HCT116 (cell line): ENCODE data around the gene OR4D2. TPM values are rescaled to one million over a fixed set of nuclear protein-coding genes. Genes with fewer than 3 reads are reported as not detected.

ENCODE experiments used
- ATAC-seq: fragments of 200-7000 bp; cut with Tn5 transposase; 2 replicates; pipeline ENCODE4 v1.9.1; 2020; ENCODE audit warnings: mild to moderate bottlenecking, moderate library complexity
- BruUV-seq: library from RNA; stranded (reverse); fragments of 400-500 nt; replicated peaks from 2 replicates; lab custom pipeline; 2021; lab: Mats Ljungman, UMichigan
- CTCF ChIA-PET: fragments of 300-600 bp; sonication (Branson Sonifier 250); formaldehyde crosslinking; loops from one replicate; lab custom pipeline; 2021; ENCODE audit warnings: antibody characterized with exemption; lab: Charles Lee
- POLR2A ChIA-PET: fragments of 300-600, 350-600 bp; sonication (Branson Sonifier 250); formaldehyde crosslinking; loops from one replicate; lab custom pipeline; 2021; ENCODE audit warnings: antibody characterized with exemption; lab: Charles Lee
- RAD21 ChIA-PET, 2 experiments: fragments of 300-600 bp; sonication (Branson Sonifier 250); formaldehyde crosslinking; loops; one replicate each; lab custom pipeline; 2023; ENCODE audit warnings: low total read pairs in 2 of 2; ENCODE audit not compliant: uncharacterized antibody in 2 of 2, unreplicated experiment in 2 of 2, low non-redundant PET in 1 of 2; lab: Charles Lee
- DNase-seq: peaks from one replicate; pipeline ENCODE4 v3.0.0-alpha.2; 2010; ENCODE audit warnings: low read depth, low spot score
- H2AFZ ChIP-seq: fragments of 200-600 bp; shearing (Covaris generic), sonication (generic); 2 replicates; pipeline ENCODE4 v1.6.1; 2017; ENCODE audit warnings: low read depth, mixed run types, mixed read lengths, antibody characterized with exemption, low read length; ENCODE audit not compliant: poor library complexity, severe bottlenecking
- H3K27ac ChIP-seq: 2 replicates; pipeline ENCODE4 v1.5.1; 2012; ENCODE audit warnings: low read depth, low read length
- H3K27me3 ChIP-seq: fragments of 200-600 bp; sonication (generic); 2 replicates; pipeline ENCODE4 v1.6.1; 2016; ENCODE audit warnings: mixed run types, low read length, mixed read lengths; ENCODE audit not compliant: insufficient read depth
- H3K36me3 ChIP-seq, 2 experiments: fragments of 200-500 bp in 1 of 2; fragments of 200-600 bp in 1 of 2; sonication (Bioruptor generic) in 1 of 2; sonication (generic) in 1 of 2; 2 replicates each; pipeline versions ENCODE4 v1.5.1 to v1.6.1; 2014 to 2016; ENCODE audit warnings: low read length in 2 of 2, inconsistent platforms in 1 of 2, mixed read lengths in 1 of 2, mixed run types in 1 of 2; ENCODE audit not compliant: insufficient read depth in 2 of 2, control insufficient read depth in 1 of 2
- H3K4me1 ChIP-seq, 2 experiments: fragments of 200-600 bp in 1 of 2; sonication (generic) in 1 of 2; 2 replicates each; pipeline versions ENCODE4 v1.5.1 to v1.6.1; 2012 to 2017; ENCODE audit warnings: low read length in 2 of 2, inconsistent platforms in 1 of 2, mild to moderate bottlenecking in 1 of 2, mixed read lengths in 1 of 2, mixed run types in 1 of 2, moderate library complexity in 1 of 2; ENCODE audit not compliant: insufficient read depth in 2 of 2, control insufficient read depth in 1 of 2
- H3K4me2 ChIP-seq: fragments of 200-600 bp; sonication (generic); 2 replicates; pipeline ENCODE4 v1.6.1; 2017; ENCODE audit warnings: mixed run types, low read length, mixed read lengths
- H3K4me3 ChIP-seq, 2 experiments: fragments of 200-600 bp in 1 of 2; sonication (generic) in 1 of 2; replicated peaks in 1 of 2; 2 replicates each; pipeline ENCODE4 v1.5.1; 2011 to 2016; ENCODE audit warnings: low read length in 2 of 2, control low read depth in 1 of 2, low read depth in 1 of 2, mild to moderate bottlenecking in 1 of 2, mixed read lengths in 1 of 2, mixed run types in 1 of 2
- H3K79me2 ChIP-seq: fragments of 200-600 bp; sonication (generic); 2 replicates; pipeline ENCODE4 v1.6.1; 2017; ENCODE audit warnings: mild to moderate bottlenecking, mixed run types, low read length, moderate library complexity, mixed read lengths; ENCODE audit not compliant: insufficient read depth
- H3K9ac ChIP-seq: fragments of 200-600 bp; sonication (generic); 2 replicates; pipeline ENCODE4 v1.6.1; 2016; ENCODE audit warnings: low read length, mixed read lengths
- H3K9me2 ChIP-seq: fragments of 200-600 bp; sonication (generic), shearing (Covaris generic); 2 replicates; pipeline ENCODE4 v1.6.1; 2017; ENCODE audit warnings: mixed run types, mild to moderate bottlenecking, moderate library complexity; ENCODE audit not compliant: insufficient read depth
- H3K9me3 ChIP-seq, 2 experiments: fragments of 200-500 bp in 1 of 2; fragments of 200-600 bp in 1 of 2; sonication (Bioruptor generic) in 1 of 2; sonication (generic) in 1 of 2; 2 replicates each; pipeline ENCODE4 v1.6.1; 2014 to 2017; ENCODE audit warnings: low read length in 2 of 2, mixed read lengths in 2 of 2, inconsistent platforms in 1 of 2, low read depth in 1 of 2, mild to moderate bottlenecking in 1 of 2, mixed run types in 1 of 2, moderate library complexity in 1 of 2; ENCODE audit not compliant: control insufficient read depth in 1 of 2, insufficient read depth in 1 of 2
- H4K20me1 ChIP-seq: fragments of 200-600 bp; sonication (generic), shearing (Covaris generic); 2 replicates; pipeline ENCODE4 v1.6.1; 2017; ENCODE audit warnings: mixed run types, mild to moderate bottlenecking, moderate library complexity; ENCODE audit not compliant: insufficient read depth
- CBX3 ChIP-seq: IDR thresholded peaks from 2 replicates; pipeline ENCODE4 v1.6.1; 2012; ENCODE audit warnings: low read depth
- CEBPB ChIP-seq: IDR thresholded peaks from 2 replicates; pipeline ENCODE4 v1.6.1; 2012; ENCODE audit warnings: low read depth
- CTCF ChIP-seq, 3 experiments: fragments of 200-600 bp in 1 of 3; sonication (generic) in 1 of 3; IDR thresholded peaks in 2 of 3; conservative IDR thresholded peaks in 1 of 3; 2 replicates each; pipeline ENCODE4 v1.5.1; 2012 to 2017; ENCODE audit warnings: low read depth in 2 of 3, low read length in 2 of 3, antibody characterized with exemption in 1 of 3, borderline replicate concordance in 1 of 3, control low read depth in 1 of 3, mild to moderate bottlenecking in 1 of 3, mixed read lengths in 1 of 3, mixed run types in 1 of 3, moderate library complexity in 1 of 3; ENCODE audit not compliant: insufficient read depth in 1 of 3
- EGR1 ChIP-seq: IDR thresholded peaks from 2 replicates; pipeline ENCODE4 v1.6.1; 2012; ENCODE audit warnings: low read depth
- JUND ChIP-seq: IDR thresholded peaks from 2 replicates; pipeline ENCODE4 v1.6.1; 2012
- MAX ChIP-seq: IDR thresholded peaks from 2 replicates; pipeline ENCODE4 v1.6.1; 2012
- TCF7L2 ChIP-seq: IDR thresholded peaks from 2 replicates; pipeline ENCODE4 v1.7.0; 2011; ENCODE audit warnings: borderline replicate concordance, inconsistent platforms; ENCODE audit not compliant: insufficient read depth, insufficient read length; ENCODE audit errors: extremely low read depth
- YY1 ChIP-seq: IDR thresholded peaks from 2 replicates; pipeline ENCODE4 v1.6.1; 2011; ENCODE audit warnings: low read length, low read depth, moderate library complexity, mild to moderate bottlenecking; ENCODE audit not compliant: insufficient replicate concordance; ENCODE audit errors: extremely low read depth
- ZFX ChIP-seq: fragments of 450-650 bp; IDR thresholded peaks from 2 replicates; pipeline ENCODE4 v1.6.1; 2017
- intact Hi-C: fragments of 100-400 bp; cut with micrococcal nuclease; formaldehyde crosslinking; loops from 2 replicates; pipeline ENCODE4 v1.10.0; 2022
- total RNA-seq: library from RNA; stranded (reverse); gene quantifications from one replicate; pipeline ENCODE4 v1.2.1, GENCODE V29; 2021; ENCODE audit not compliant: unreplicated experiment
- TF ChIP-seq, protein P1 (sequence below): IDR thresholded peaks from 2 replicates; pipeline ENCODE4 v1.6.1; 2012; ENCODE audit warnings: low read depth
- TF ChIP-seq, protein P2 (sequence below): IDR thresholded peaks from 2 replicates; pipeline ENCODE4 v1.6.1; 2012

The OR4D2 gene
- total RNA-seq, 1 experiment from 2014 or later: not detected

DNA sequence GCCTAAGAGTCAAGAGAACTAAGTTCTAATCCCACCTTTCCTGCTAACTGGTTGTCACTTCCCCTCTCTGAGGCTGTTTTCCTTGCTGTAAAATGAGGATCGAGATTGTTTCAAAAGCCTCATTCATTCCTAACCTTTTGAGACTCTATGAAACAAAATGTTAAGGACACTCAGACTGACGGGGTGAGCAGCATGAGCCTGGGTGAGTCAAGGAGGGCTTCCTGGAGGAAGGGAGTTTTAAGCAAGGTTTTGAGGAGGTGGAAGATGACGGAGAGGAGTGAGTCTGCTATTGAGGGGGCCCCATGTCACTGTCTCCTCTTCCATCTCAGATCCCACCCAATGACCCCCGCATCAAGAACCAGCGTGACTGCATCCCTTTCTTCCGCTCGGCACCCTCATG, 29.8 kb downstream of the OR4D2 start (continued):
- TF ChIP-seq, protein P1, sequence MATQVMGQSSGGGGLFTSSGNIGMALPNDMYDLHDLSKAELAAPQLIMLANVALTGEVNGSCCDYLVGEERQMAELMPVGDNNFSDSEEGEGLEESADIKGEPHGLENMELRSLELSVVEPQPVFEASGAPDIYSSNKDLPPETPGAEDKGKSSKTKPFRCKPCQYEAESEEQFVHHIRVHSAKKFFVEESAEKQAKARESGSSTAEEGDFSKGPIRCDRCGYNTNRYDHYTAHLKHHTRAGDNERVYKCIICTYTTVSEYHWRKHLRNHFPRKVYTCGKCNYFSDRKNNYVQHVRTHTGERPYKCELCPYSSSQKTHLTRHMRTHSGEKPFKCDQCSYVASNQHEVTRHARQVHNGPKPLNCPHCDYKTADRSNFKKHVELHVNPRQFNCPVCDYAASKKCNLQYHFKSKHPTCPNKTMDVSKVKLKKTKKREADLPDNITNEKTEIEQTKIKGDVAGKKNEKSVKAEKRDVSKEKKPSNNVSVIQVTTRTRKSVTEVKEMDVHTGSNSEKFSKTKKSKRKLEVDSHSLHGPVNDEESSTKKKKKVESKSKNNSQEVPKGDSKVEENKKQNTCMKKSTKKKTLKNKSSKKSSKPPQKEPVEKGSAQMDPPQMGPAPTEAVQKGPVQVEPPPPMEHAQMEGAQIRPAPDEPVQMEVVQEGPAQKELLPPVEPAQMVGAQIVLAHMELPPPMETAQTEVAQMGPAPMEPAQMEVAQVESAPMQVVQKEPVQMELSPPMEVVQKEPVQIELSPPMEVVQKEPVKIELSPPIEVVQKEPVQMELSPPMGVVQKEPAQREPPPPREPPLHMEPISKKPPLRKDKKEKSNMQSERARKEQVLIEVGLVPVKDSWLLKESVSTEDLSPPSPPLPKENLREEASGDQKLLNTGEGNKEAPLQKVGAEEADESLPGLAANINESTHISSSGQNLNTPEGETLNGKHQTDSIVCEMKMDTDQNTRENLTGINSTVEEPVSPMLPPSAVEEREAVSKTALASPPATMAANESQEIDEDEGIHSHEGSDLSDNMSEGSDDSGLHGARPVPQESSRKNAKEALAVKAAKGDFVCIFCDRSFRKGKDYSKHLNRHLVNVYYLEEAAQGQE: no peak
- no peak for TF ChIP-seq CBX3
- TF ChIP-seq JUND: no peak
- no peak for TF ChIP-seq EGR1
- TF ChIP-seq TCF7L2: no peak

DNA sequence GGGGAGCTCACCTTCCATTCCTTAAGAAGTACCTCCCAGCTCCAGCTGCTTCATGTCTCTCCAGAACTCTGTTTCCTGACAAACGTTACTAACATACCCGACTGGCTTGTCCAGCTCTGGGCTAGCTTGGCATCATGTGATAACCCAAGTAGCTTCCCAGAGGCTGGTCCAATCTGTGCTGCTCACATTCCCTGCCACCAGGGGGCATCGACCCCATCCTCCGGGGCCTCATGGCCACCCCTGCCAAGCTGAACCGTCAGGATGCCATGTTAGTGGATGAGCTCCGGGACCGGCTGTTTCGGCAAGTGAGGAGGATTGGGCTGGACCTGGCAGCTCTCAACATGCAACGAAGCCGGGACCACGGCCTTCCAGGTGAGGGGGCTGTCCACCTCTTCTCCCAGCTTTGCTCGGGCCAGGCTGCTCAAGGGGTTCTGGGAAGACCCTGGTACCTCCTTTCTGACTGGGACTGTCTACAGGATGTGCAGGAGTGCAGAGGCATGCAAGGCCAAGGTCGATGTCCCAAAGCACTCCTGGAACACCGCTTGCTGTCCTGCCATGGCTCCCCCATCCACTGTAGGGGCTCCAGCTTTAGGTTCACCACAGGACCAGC, 33.3 kb downstream of the OR4D2 start:
- Histone ChIP-seq H3K4me2 (no peak overlapping the region), H3K27ac (no peak overlapping the region), H2AFZ (no peak overlapping the region), H3K9ac (no peak overlapping the region), H3K4me3 (no peak overlapping the region), H4K20me1 (no peaks in the 10 kb centered on the region), H3K79me2 (no peaks in the 10 kb centered on the region), H3K36me3 (no peaks in the 10 kb centered on the region), H3K9me3 (no peaks in the 10 kb centered on the region), H3K27me3 (no peaks in the 10 kb centered on the region; the same call in 1 of the 2 replicates), H3K9me2 (no peaks in the 10 kb centered on the region), H3K4me1 (peaks cover 0 to 3% of the 10 kb centered on the region in 2 experiments; a peak in 1 of 4 replicates)
- POLR2A ChIA-PET: interaction anchor here (0.5 to 1.0 kb wide), 2 partner anchors 117 to 431 kb away, joined by 3 read pairs; no protein-coding TSS in a partner anchor
- ATAC-seq (peak; percentile 98), DNase-seq (peak; percentile 63)
- intact Hi-C loops: loop anchor here (1.0 kb wide), 2 partner anchors 18 to 247 kb away; no protein-coding TSS in a partner anchor
- no TSS peak for BruUV-seq
- TF ChIP-seq MAX (peak; percentile 60; the same call in 1 of the 2 replicates), CEBPB (no peak), ZFX (no peak), YY1 (no peak), CTCF (IDR thresholded peaks at IDR 0.05 in 2 of 3, conservative IDR thresholded peaks at IDR 0.05 in 1 of 3; ENCODE audit: borderline replicate concordance in 1 of 3, insufficient read depth in 1 of 3, low read depth in 2 of 3, low read length in 2 of 3) (peak; percentile 58 to 90 (median 88)), JUND (no peak)
- TF ChIP-seq, protein P2, sequence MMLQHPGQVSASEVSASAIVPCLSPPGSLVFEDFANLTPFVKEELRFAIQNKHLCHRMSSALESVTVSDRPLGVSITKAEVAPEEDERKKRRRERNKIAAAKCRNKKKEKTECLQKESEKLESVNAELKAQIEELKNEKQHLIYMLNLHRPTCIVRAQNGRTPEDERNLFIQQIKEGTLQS: no peak
- RAD21 ChIA-PET: interaction anchor here (0.8 to 1.1 kb wide), 3 partner anchors 16 to 248 kb away, joined by 3 to 5 read pairs (median 3); no protein-coding TSS in a partner anchor
- CTCF ChIA-PET: interaction anchor here (0.6 to 3.7 kb wide), 21 partner anchors 9 to 255 kb away, joined by 3 to 36 read pairs (median 5); partner anchors contain the start of genes LPO and MKS1
